Keratinocyte (primary cell): ENCODE data around the gene MYH6. TPM values are rescaled to one million over a fixed set of nuclear protein-coding genes. Genes with fewer than 3 reads are reported as not detected.

Experiments used
- DNase-seq: peaks from one replicate; pipeline ENCODE4 v3.0.0-alpha.2; 2011; ENCODE audit warnings: low read depth, missing footprints, low spot score
- FAIRE-seq: peaks from 2 replicates; lab custom pipeline; 2011; peaks lifted over from hg19 to GRCh38; lab: Jason Lieb, UNC
- H2AFZ ChIP-seq: 2 replicates; pipeline ENCODE4 v1.6.0; 2012; ENCODE audit warnings: low read length, control low read depth, inconsistent platforms; ENCODE audit not compliant: control insufficient read depth
- H3K27ac ChIP-seq: 2 replicates; pipeline ENCODE4 v1.5.1; 2011; ENCODE audit warnings: low read length; ENCODE audit not compliant: control insufficient read depth, insufficient read depth
- H3K27me3 ChIP-seq: 3 replicates; pipeline ENCODE4 v1.6.0; 2011; ENCODE audit warnings: low read length; ENCODE audit not compliant: control insufficient read depth, insufficient read depth; ENCODE audit errors: extremely low read depth
- H3K36me3 ChIP-seq, 2 experiments: 2 replicates in 1 of 2; 3 replicates in 1 of 2; pipeline ENCODE4 v1.5.1; 2011; ENCODE audit warnings: low read length in 2 of 2, mild to moderate bottlenecking in 1 of 2; ENCODE audit not compliant: control insufficient read depth in 2 of 2, insufficient read depth in 2 of 2; ENCODE audit errors: extremely low read depth in 1 of 2
- H3K4me1 ChIP-seq: 3 replicates; pipeline ENCODE4 v1.5.1; 2011; ENCODE audit warnings: low read length; ENCODE audit not compliant: control insufficient read depth, insufficient read depth; ENCODE audit errors: extremely low read depth
- H3K4me2 ChIP-seq: 3 replicates; pipeline ENCODE4 v1.6.0; 2011; ENCODE audit warnings: low read depth, low read length; ENCODE audit not compliant: control insufficient read depth, insufficient read depth; ENCODE audit errors: extremely low read depth
- H3K4me3 ChIP-seq, 3 experiments: fragments of 200-600 bp in 1 of 3; sonication (generic) in 1 of 3; 2 replicates in 2 of 3; 3 replicates in 1 of 3; pipeline ENCODE4 v1.5.1; 2011 to 2016; ENCODE audit warnings: low read length in 3 of 3, mild to moderate bottlenecking in 3 of 3, control low read depth in 2 of 3, inconsistent platforms in 1 of 3, low read depth in 1 of 3, mixed read lengths in 1 of 3, mixed run types in 1 of 3, moderate library complexity in 1 of 3; ENCODE audit not compliant: control insufficient read depth in 2 of 3, insufficient read depth in 2 of 3; ENCODE audit errors: extremely low read depth in 1 of 3
- H3K79me2 ChIP-seq: 2 replicates; pipeline ENCODE4 v1.6.0; 2012; ENCODE audit warnings: low read length; ENCODE audit not compliant: control insufficient read depth, insufficient read depth
- H3K9ac ChIP-seq: 3 replicates; pipeline ENCODE4 v1.6.0; 2011; ENCODE audit warnings: low read length; ENCODE audit not compliant: control insufficient read depth, insufficient read depth; ENCODE audit errors: extremely low read depth
- H3K9me1 ChIP-seq: 3 replicates; pipeline ENCODE4 v1.6.0; 2011; ENCODE audit warnings: low read length; ENCODE audit not compliant: control insufficient read depth, insufficient read depth; ENCODE audit errors: extremely low read depth
- H3K9me3 ChIP-seq: 2 replicates; pipeline ENCODE4 v1.5.1; 2012; ENCODE audit warnings: low read depth, low read length; ENCODE audit not compliant: control insufficient read depth
- H4K20me1 ChIP-seq: 3 replicates; pipeline ENCODE4 v1.6.0; 2011; ENCODE audit warnings: low read length; ENCODE audit not compliant: control insufficient read depth, insufficient read depth; ENCODE audit errors: extremely low read depth
- CTCF ChIP-seq, 3 experiments: IDR thresholded peaks in 1 of 3; conservative IDR thresholded peaks in 1 of 3; optimal IDR thresholded peaks in 1 of 3; 2 replicates in 2 of 3; 3 replicates in 1 of 3; pipeline versions ENCODE3 to v1.5.1; 2011; ENCODE audit warnings: low read length in 3 of 3, mild to moderate bottlenecking in 3 of 3, moderate library complexity in 2 of 3, control low read depth in 1 of 3, inconsistent platforms in 1 of 3; ENCODE audit not compliant: insufficient read depth in 2 of 3; ENCODE audit errors: extremely low read depth in 1 of 3
- EZH2 ChIP-seq: IDR thresholded peaks from one replicate; pipeline ENCODE4 v1.6.1; 2012; ENCODE audit warnings: inconsistent platforms, mild to moderate bottlenecking, low read length, moderate library complexity
- dilution Hi-C: fragments of 300-500 bp; cut with MboI; formaldehyde crosslinking; loops from one replicate; pipeline ENCODE4 v1.7.0; 2020; ENCODE audit warnings: low sequenced_read_pairs; ENCODE audit not compliant: extremely low pct_ligation_motif_present
- polyA plus RNA-seq, 5 experiments: library from polyadenylated mRNA; depleted of rRNA in 3 of 5; stranded (reverse) in 3 of 5; stranded (forward) in 1 of 5; unstranded in 1 of 5; fragments of >200 nt; gene quantifications; 1 replicate in 1 of 5; 2 replicates in 3 of 5; 3 replicates in 1 of 5; pipeline versions ENCODE4 v1.2.1 to v1.2.3, GENCODE V29; 2011 to 2012; ENCODE audit warnings: missing spikeins in 2 of 5, low read depth in 1 of 5, low replicate concordance in 1 of 5

MYH6 gene
- polyA plus RNA-seq, 1 donor (not counting 4 experiments of a cell fraction or from before 2014, with no cell fraction given): not detected

- Histone ChIP-seq H3K9me1 (no peaks in the 10 kb centered on the region), H3K4me3 (no peak within 1 kb of the TSS), H3K4me2 (no peak within 1 kb of the TSS), H3K9me3 (no peaks in the 10 kb centered on the region), H3K9ac (no peak within 1 kb of the TSS), H4K20me1 (no peaks in the 10 kb centered on the region), H3K27me3 (peaks cover 2% of the 10 kb centered on the region), H3K4me1 (no peaks in the 10 kb centered on the region), H3K36me3 (no peaks in the 10 kb centered on the region), H3K79me2 (no peaks in the 10 kb centered on the region), H2AFZ (no peak within 1 kb of the TSS), H3K27ac (no peak within 1 kb of the TSS)
- no peak for DNase-seq
- no peak for FAIRE-seq
- dilution Hi-C loops: no loop called here
- no peak for TF ChIP-seq EZH2
- no peak for TF ChIP-seq CTCF (optimal IDR thresholded peaks at IDR 0.05 in 1 of 3, IDR thresholded peaks at IDR 0.05 in 1 of 3, conservative IDR thresholded peaks at IDR 0.05 in 1 of 3; ENCODE audit: extremely low read depth in 1 of 3, insufficient read depth in 2 of 3, low read length in 3 of 3)
Observed at GRCh38 chr14:23435543-23436326, 27.7 kb upstream of the MYH6 start, which contains the start of gene MYH7. TSS of gene MYH7 (minus strand) at chr14:23435660. CDS start at chr14:23433732, 1,928 bp downstream.

- no peak overlapping the region for H2AFZ ChIP-seq
- no peaks in the 10 kb centered on the region for H3K4me1 ChIP-seq
- no peak overlapping the region for H3K4me3 ChIP-seq
- DNase-seq: no peak
- no peaks in the 10 kb centered on the region for H3K9me3 ChIP-seq
- dilution Hi-C loops: no loop called here
- H3K9ac ChIP-seq: no peak overlapping the region
- no peak for FAIRE-seq
- no peaks in the 10 kb centered on the region for H4K20me1 ChIP-seq
- TF ChIP-seq EZH2 (no peak), CTCF (optimal IDR thresholded peaks at IDR 0.05 in 1 of 3, IDR thresholded peaks at IDR 0.05 in 1 of 3, conservative IDR thresholded peaks at IDR 0.05 in 1 of 3; ENCODE audit: extremely low read depth in 1 of 3, insufficient read depth in 2 of 3, low read length in 3 of 3) (no peak)
- H3K79me2 ChIP-seq: no peaks in the 10 kb centered on the region
- no peak overlapping the region for H3K27ac ChIP-seq
- H3K36me3 ChIP-seq: no peaks in the 10 kb centered on the region
- H3K9me1 ChIP-seq: no peaks in the 10 kb centered on the region
- no peak overlapping the region for H3K4me2 ChIP-seq
- H3K27me3 ChIP-seq: peaks cover 2% of the 10 kb centered on the region
Observed at GRCh38 chr14:23434488-23435222, 26.6 kb upstream of the MYH6 start.
